ENCODE measurements around the gene TMOD1.
"Not testable (repeated sequence)": the region's sequence is repeated elsewhere in the genome, so short reads cannot be mapped to it uniquely, and the experiment has no call there.

GRCh38 chr9:97620063-97620462 lies 118.6 kb downstream of the TMOD1 start:
- not testable (repeated sequence) for TF ChIP-seq GABPA (IDR thresholded peaks at IDR 0.05; ENCODE audit: low read depth); IRF3 (IDR thresholded peaks at IDR 0.05; ENCODE audit: low read depth, low read length); CTCF (IDR thresholded peaks at IDR 0.05); TAF1 (IDR thresholded peaks at IDR 0.05; ENCODE audit: borderline replicate concordance, low read depth, low read length); JUND (IDR thresholded peaks at IDR 0.05); USF2 (IDR thresholded peaks at IDR 0.05; ENCODE audit: borderline replicate concordance, low read depth, low read length)
